HG02623 (cell line): Measurements from ENCODE around the gene TCERG1L.
"Not testable (repeated sequence)": the region's sequence is repeated elsewhere in the genome, so short reads cannot be mapped to it uniquely, and the experiment has no call there.

ENCODE experiments used
- ATAC-seq: cut with Tn5 transposase; IDR thresholded peaks from one replicate; pipeline ENCODE4 v1.9.1; 2021; ENCODE audit warnings: moderate library complexity; ENCODE audit not compliant: unreplicated experiment

TCERG1L gene

GRCh38 chr10:131173484-131174210 lies 137.9 kb downstream of the TCERG1L start:
- ATAC-seq: no peak

GRCh38 chr10:131172433-131172832 lies 139.1 kb downstream of the TCERG1L start:
- ATAC-seq: no peak

- ATAC-seq: no peak
Measured at GRCh38 chr10:131169146-131169545, 142.4 kb downstream of the TCERG1L start.

- no peak for ATAC-seq
Measured at GRCh38 chr10:131168238-131168875, 143.2 kb downstream of the TCERG1L start.

GRCh38 chr10:131167036-131167860 lies 144.3 kb downstream of the TCERG1L start:
- ATAC-seq: no peak

- no peak for ATAC-seq
Measured at GRCh38 chr10:131166486-131166885, 145.0 kb downstream of the TCERG1L start.

- ATAC-seq: no peak
Measured at GRCh38 chr10:131165092-131165491, 146.4 kb downstream of the TCERG1L start.

GRCh38 chr10:131162866-131163843 lies 148.4 kb downstream of the TCERG1L start:
- ATAC-seq: no peak

- ATAC-seq: no peak
Measured at GRCh38 chr10:131162211-131162610, 149.3 kb downstream of the TCERG1L start.

- no peak for ATAC-seq
Measured at GRCh38 chr10:131161087-131161486, 150.4 kb downstream of the TCERG1L start.

GRCh38 chr10:131160219-131160875 lies 151.2 kb downstream of the TCERG1L start:
- ATAC-seq: no peak

- ATAC-seq: no peak
Measured at GRCh38 chr10:131159771-131160170, 151.8 kb downstream of the TCERG1L start.

GRCh38 chr10:131158695-131159094 lies 152.8 kb downstream of the TCERG1L start:
- ATAC-seq: no peak

GRCh38 chr10:131157899-131158298 lies 153.6 kb downstream of the TCERG1L start:
- no peak for ATAC-seq

- ATAC-seq: no peak
Measured at GRCh38 chr10:131155876-131156230, 155.7 kb downstream of the TCERG1L start.

- ATAC-seq: no peak
Measured at GRCh38 chr10:131155218-131155875, 156.2 kb downstream of the TCERG1L start.

GRCh38 chr10:131154306-131155025 lies 157.1 kb downstream of the TCERG1L start:
- no peak for ATAC-seq

- not testable (repeated sequence) for ATAC-seq
Measured at GRCh38 chr10:131152456-131152855, 159.1 kb downstream of the TCERG1L start.

- ATAC-seq: no peak
Measured at GRCh38 chr10:131150126-131150525, 161.4 kb downstream of the TCERG1L start.
